Mammary epithelial cell (primary cell): ENCODE data around the gene XPO5.

Experiments used
- EZH2 ChIP-seq: IDR thresholded peaks from 2 replicates; pipeline ENCODE4 v1.6.1; 2012; ENCODE audit warnings: low read length, inconsistent platforms, borderline replicate concordance
- TF ChIP-seq, protein P1 (sequence below), 2 donors: IDR thresholded peaks in 1 of 2; conservative IDR thresholded peaks in 1 of 2; 2 replicates each; pipeline ENCODE4 v1.5.1; 2011 to 2012; ENCODE audit warnings: inconsistent platforms in 2 of 2, low read length in 2 of 2, mild to moderate bottlenecking in 2 of 2, control low read depth in 1 of 2, low read depth in 1 of 2; ENCODE audit not compliant: insufficient read depth in 1 of 2; ENCODE audit errors: extremely low read depth in 1 of 2

GRCh38 chr6:43547222-43547621 is 28.6 kb downstream of the XPO5 start:
- TF ChIP-seq, protein P1, sequence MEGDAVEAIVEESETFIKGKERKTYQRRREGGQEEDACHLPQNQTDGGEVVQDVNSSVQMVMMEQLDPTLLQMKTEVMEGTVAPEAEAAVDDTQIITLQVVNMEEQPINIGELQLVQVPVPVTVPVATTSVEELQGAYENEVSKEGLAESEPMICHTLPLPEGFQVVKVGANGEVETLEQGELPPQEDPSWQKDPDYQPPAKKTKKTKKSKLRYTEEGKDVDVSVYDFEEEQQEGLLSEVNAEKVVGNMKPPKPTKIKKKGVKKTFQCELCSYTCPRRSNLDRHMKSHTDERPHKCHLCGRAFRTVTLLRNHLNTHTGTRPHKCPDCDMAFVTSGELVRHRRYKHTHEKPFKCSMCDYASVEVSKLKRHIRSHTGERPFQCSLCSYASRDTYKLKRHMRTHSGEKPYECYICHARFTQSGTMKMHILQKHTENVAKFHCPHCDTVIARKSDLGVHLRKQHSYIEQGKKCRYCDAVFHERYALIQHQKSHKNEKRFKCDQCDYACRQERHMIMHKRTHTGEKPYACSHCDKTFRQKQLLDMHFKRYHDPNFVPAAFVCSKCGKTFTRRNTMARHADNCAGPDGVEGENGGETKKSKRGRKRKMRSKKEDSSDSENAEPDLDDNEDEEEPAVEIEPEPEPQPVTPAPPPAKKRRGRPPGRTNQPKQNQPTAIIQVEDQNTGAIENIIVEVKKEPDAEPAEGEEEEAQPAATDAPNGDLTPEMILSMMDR (conservative IDR thresholded peaks at IDR 0.05 in 1 of 2, IDR thresholded peaks at IDR 0.05 in 1 of 2; ENCODE audit: extremely low read depth in 1 of 2, insufficient read depth in 1 of 2, low read depth in 1 of 2, low read length in 2 of 2): no peak
- no peak for TF ChIP-seq EZH2
